IMR-90 (cell line): ENCODE results near the gene GNG7.

Experiments used
- CEBPB ChIP-seq: IDR thresholded peaks from 2 replicates; pipeline ENCODE4 v1.6.1; 2012; ENCODE audit warnings: low read depth, low read length, improper control_type of control experiment
- MAFK ChIP-seq: IDR thresholded peaks from 2 replicates; pipeline ENCODE4 v1.6.1; 2012; ENCODE audit warnings: low read depth, low read length, improper control_type of control experiment
- POLR2A ChIP-seq: IDR thresholded peaks from 2 replicates; pipeline ENCODE4 v1.6.1; 2012; ENCODE audit warnings: mild to moderate bottlenecking, low read depth, low read length
- TF ChIP-seq, protein P1 (sequence below): conservative IDR thresholded peaks from 2 replicates; pipeline ENCODE4 v1.5.1; 2012; ENCODE audit warnings: mild to moderate bottlenecking, low read depth, low read length, improper control_type of control experiment

DNA sequence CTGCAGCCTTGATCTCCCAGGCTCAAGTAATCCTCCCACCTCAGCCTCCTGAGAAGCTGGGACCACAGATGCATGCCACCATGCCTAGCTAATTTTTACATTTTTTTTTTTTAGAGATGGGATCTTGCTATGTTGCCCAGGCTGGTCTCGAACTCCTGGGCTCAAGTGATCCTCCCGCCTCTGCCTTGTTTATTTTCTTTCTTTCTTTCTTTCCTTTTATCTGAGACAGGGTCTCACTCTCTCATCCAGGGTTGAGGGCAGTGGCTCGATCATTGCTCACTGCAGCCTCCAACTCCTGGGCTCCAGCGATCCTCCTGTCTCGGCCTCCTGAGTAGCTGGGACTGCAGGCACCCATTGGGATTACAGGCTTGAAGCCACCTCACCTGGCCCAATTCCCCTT lies 3.8 kb upstream of the GNG7 start:
- TF ChIP-seq, protein P1, sequence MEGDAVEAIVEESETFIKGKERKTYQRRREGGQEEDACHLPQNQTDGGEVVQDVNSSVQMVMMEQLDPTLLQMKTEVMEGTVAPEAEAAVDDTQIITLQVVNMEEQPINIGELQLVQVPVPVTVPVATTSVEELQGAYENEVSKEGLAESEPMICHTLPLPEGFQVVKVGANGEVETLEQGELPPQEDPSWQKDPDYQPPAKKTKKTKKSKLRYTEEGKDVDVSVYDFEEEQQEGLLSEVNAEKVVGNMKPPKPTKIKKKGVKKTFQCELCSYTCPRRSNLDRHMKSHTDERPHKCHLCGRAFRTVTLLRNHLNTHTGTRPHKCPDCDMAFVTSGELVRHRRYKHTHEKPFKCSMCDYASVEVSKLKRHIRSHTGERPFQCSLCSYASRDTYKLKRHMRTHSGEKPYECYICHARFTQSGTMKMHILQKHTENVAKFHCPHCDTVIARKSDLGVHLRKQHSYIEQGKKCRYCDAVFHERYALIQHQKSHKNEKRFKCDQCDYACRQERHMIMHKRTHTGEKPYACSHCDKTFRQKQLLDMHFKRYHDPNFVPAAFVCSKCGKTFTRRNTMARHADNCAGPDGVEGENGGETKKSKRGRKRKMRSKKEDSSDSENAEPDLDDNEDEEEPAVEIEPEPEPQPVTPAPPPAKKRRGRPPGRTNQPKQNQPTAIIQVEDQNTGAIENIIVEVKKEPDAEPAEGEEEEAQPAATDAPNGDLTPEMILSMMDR: no peak
- no peak for TF ChIP-seq POLR2A
- TF ChIP-seq MAFK: no peak
- no peak for TF ChIP-seq CEBPB
